ENCODE results near the gene TRIM46.
A peak's percentile ranks its signal among the peaks of the same experiment; 100 is the strongest.

- TF ChIP-seq CTCF (IDR thresholded peaks at IDR 0.05): peak in 1 of 6 experiments; percentile 39
- peak; percentile 72 to 78 for TF ChIP-seq POLR2AphosphoS5 (IDR thresholded peaks at IDR 0.05)
- peak in 3 of 4 donors; percentile 24 to 94 (median 70) for TF ChIP-seq POLR2A (IDR thresholded peaks at IDR 0.05)
- peak in 1 of 4 donors; percentile 4 for TF ChIP-seq EP300 (IDR thresholded peaks at IDR 0.05)
Measured at GRCh38 chr1:155208541-155209311, 35.1 kb downstream of the TRIM46 start, which contains the start of gene MTX1.
